CD14-positive monocyte (primary cell): ENCODE results near the gene DSP. TPM values are rescaled to one million over a fixed set of nuclear protein-coding genes. Genes with fewer than 3 reads are reported as not detected.
A peak's percentile ranks its signal among the peaks of the same experiment; 100 is the strongest.

Experiments
- DNase-seq, 3 donors: peaks; one replicate each; pipeline ENCODE4 v3.0.0-alpha.2; 2011 to 2022
- H2AFZ ChIP-seq: 2 replicates; pipeline ENCODE4 v1.6.0; 2012; ENCODE audit warnings: mild to moderate bottlenecking, low read depth, low read length, inconsistent platforms; ENCODE audit not compliant: insufficient read depth, poor library complexity, severe bottlenecking
- H3K27ac ChIP-seq, 2 donors: 1 replicate in 1 of 2; 2 replicates in 1 of 2; pipeline ENCODE4 v1.5.1; 2012 to 2013; ENCODE audit warnings: low read length in 2 of 2, control low read depth in 1 of 2, inconsistent platforms in 1 of 2, low read depth in 1 of 2, mild to moderate bottlenecking in 1 of 2
- H3K27me3 ChIP-seq, 2 donors: one replicate each; pipeline versions ENCODE4 v1.6.0 to v1.6.1; 2011 to 2013; ENCODE audit warnings: low read length in 2 of 2; ENCODE audit not compliant: control insufficient read depth in 2 of 2, insufficient read depth in 2 of 2
- H3K36me3 ChIP-seq, 2 donors: replicated peaks in 1 of 2; 1 replicate in 1 of 2; 2 replicates in 1 of 2; pipeline versions ENCODE4 v1.5.1 to v1.6.1; 2012 to 2013; ENCODE audit warnings: low read length in 2 of 2, control low read depth in 1 of 2, inconsistent platforms in 1 of 2, mild to moderate bottlenecking in 1 of 2; ENCODE audit not compliant: insufficient read depth in 2 of 2, control insufficient read depth in 1 of 2
- H3K4me1 ChIP-seq, 2 donors: 1 replicate in 1 of 2; 2 replicates in 1 of 2; pipeline versions ENCODE4 v1.5.1 to v1.6.1; 2012 to 2013; ENCODE audit warnings: low read length in 2 of 2, control low read depth in 1 of 2, inconsistent platforms in 1 of 2, mild to moderate bottlenecking in 1 of 2, moderate library complexity in 1 of 2; ENCODE audit not compliant: insufficient read depth in 2 of 2, control insufficient read depth in 1 of 2
- H3K4me2 ChIP-seq: replicated peaks from 2 replicates; pipeline ENCODE3; 2012; ENCODE audit warnings: low read length, moderate library complexity, mild to moderate bottlenecking; ENCODE audit not compliant: poor library complexity, severe bottlenecking; ENCODE audit errors: extremely low read depth
- H3K4me3 ChIP-seq, 3 experiments: fragments of 200-600 bp in 1 of 3; sonication (generic) in 1 of 3; replicated peaks in 1 of 3; 1 replicate in 2 of 3; 2 replicates in 1 of 3; pipeline ENCODE4 v1.5.1; 2011 to 2013; ENCODE audit warnings: low read length in 3 of 3, mild to moderate bottlenecking in 3 of 3, control low read depth in 2 of 3, low read depth in 2 of 3, inconsistent platforms in 1 of 3, moderate library complexity in 1 of 3
- H3K79me2 ChIP-seq: 2 replicates; pipeline ENCODE4 v1.6.0; 2012; ENCODE audit warnings: mild to moderate bottlenecking, control low read depth, inconsistent platforms, low read length, moderate library complexity; ENCODE audit not compliant: insufficient read depth
- H3K9ac ChIP-seq: 2 replicates; pipeline ENCODE4 v1.6.0; 2017; ENCODE audit warnings: low read length, mild to moderate bottlenecking; ENCODE audit not compliant: insufficient read depth, poor library complexity, severe bottlenecking
- H3K9me3 ChIP-seq, 2 donors: replicated peaks in 1 of 2; 1 replicate in 1 of 2; 2 replicates in 1 of 2; pipeline versions ENCODE4 v1.5.1 to v1.6.1; 2012 to 2013; ENCODE audit warnings: low read length in 2 of 2, control low read depth in 1 of 2; ENCODE audit not compliant: control insufficient read depth in 1 of 2, insufficient read depth in 1 of 2
- H4K20me1 ChIP-seq: 2 replicates; pipeline ENCODE4 v1.6.0; 2012; ENCODE audit warnings: mild to moderate bottlenecking, low read length, control low read depth, moderate library complexity; ENCODE audit not compliant: insufficient read depth
- H3K27ac Mint-ChIP-seq, 7 donors: one replicate each; pipeline ENCODE4 v1.8.0; 2020; ENCODE audit warnings: mild to moderate bottlenecking in 7 of 7, mixed read lengths in 7 of 7, moderate library complexity in 6 of 7, inconsistent platforms in 2 of 7
- H3K27me3 Mint-ChIP-seq, 3 donors: one replicate each; pipeline ENCODE4 v1.8.0; 2021 to 2022; ENCODE audit warnings: low read depth in 3 of 3, mild to moderate bottlenecking in 3 of 3, mixed read lengths in 3 of 3, moderate library complexity in 3 of 3, inconsistent platforms in 1 of 3
- H3K36me3 Mint-ChIP-seq, 2 donors: one replicate each; pipeline ENCODE4 v1.8.0; 2020; ENCODE audit warnings: mixed read lengths in 2 of 2, inconsistent platforms in 1 of 2, mild to moderate bottlenecking in 1 of 2
- H3K4me1 Mint-ChIP-seq: one replicate; pipeline ENCODE4 v1.8.0; 2020; ENCODE audit warnings: mild to moderate bottlenecking, mixed read lengths
- H3K4me3 Mint-ChIP-seq, 2 donors: one replicate each; pipeline ENCODE4 v1.8.0; 2020; ENCODE audit warnings: mild to moderate bottlenecking in 2 of 2, mixed read lengths in 2 of 2, moderate library complexity in 1 of 2
- H3K9me3 Mint-ChIP-seq, 7 donors: one replicate each; pipeline ENCODE4 v1.8.0; 2020 to 2022; ENCODE audit warnings: mixed read lengths in 7 of 7, mild to moderate bottlenecking in 6 of 7, moderate library complexity in 6 of 7, inconsistent platforms in 2 of 7
- CTCF ChIP-seq: fragments of 200-600 bp; IDR thresholded peaks from one replicate; pipeline ENCODE4 v1.8.0; 2022; ENCODE audit warnings: antibody characterized with exemption, mild to moderate bottlenecking
- WGBS: methylation state at CpG from one replicate; pipeline ENCODE4 v1.1.5; 2013; ENCODE audit warnings: missing lambda C conversion rate; ENCODE audit not compliant: insufficient coverage; 5-methylcytosine and 5-hydroxymethylcytosine counted together
- intact Hi-C, 2 donors: fragments of 100-400 bp; cut with micrococcal nuclease; formaldehyde crosslinking; loops; one replicate each; pipeline versions ENCODE4 v1.15.0 to v1.15.1; 2023
- polyA plus RNA-seq, 3 donors: library from polyadenylated mRNA; depleted of rRNA in 1 of 3; unstranded in 2 of 3; stranded (reverse) in 1 of 3; fragments of 300-500 nt in 2 of 3; fragments of >200 nt in 1 of 3; fragmentation: Illumina TruSeq in 2 of 3; gene quantifications; 1 replicate in 2 of 3; 2 replicates in 1 of 3; pipeline ENCODE4 v1.2.3, GENCODE V29; 2012 to 2021

DSP gene
- polyA plus RNA-seq, 3 donors, result not detected

DNA sequence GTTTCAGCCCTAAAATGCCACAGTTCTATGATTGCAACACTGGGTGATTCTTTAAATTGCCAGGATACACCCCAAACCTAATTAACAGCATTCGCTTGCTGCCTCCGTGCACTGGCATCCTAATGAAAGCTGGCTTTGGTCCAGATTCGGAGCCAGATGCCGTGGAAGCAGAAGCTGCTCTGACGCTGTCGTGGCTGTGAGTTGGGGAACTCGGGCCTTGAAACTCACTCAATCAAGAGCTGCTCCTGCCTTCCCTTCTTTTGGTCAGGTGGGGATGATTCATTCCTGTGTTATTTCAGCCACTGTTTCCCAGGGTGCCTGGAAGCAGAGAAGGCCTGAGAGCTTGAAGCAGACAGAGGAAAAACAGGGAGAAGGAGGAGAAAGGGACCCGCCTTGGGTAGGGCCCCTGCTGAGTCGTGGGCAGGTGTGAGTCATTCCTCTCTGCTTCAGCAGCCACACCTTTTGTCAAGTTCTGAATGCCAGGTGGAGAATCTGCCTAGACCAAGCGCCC lies 36.2 kb upstream of the DSP start:
- Mint-ChIP-seq H3K4me1 (peaks cover 11% of the 10 kb centered on the region), H3K27ac (peak overlapping the region in 2 of 7 donors; percentile 57 to 72), H3K36me3 (no peaks in the 10 kb centered on the region), H3K4me3 (no peak overlapping the region), H3K9me3 (peaks cover 0 to 3% (median 0%) of the 10 kb centered on the region in 7 donors), H3K27me3 (peaks cover 10 to 20% (median 12%) of the 10 kb centered on the region in 3 donors)
- Histone ChIP-seq H3K9ac (no peak overlapping the region), H3K4me2 (no peak overlapping the region), H3K4me1 (peaks cover 0 to 4% of the 10 kb centered on the region in 2 donors), H4K20me1 (no peaks in the 10 kb centered on the region), H3K9me3 (no peaks in the 10 kb centered on the region), H3K36me3 (no peaks in the 10 kb centered on the region), H3K79me2 (no peaks in the 10 kb centered on the region), H3K4me3 (no peak overlapping the region), H3K27ac (no peak overlapping the region), H2AFZ (no peak overlapping the region), H3K27me3 (no peaks in the 10 kb centered on the region)
- WGBS, result 24% methylated on average over 5 of the region's 10 CpGs
- no peak for TF ChIP-seq CTCF
- intact Hi-C loops, result no loop called here
- DNase-seq, result peak; percentile 15 to 74 (median 32)

DNA sequence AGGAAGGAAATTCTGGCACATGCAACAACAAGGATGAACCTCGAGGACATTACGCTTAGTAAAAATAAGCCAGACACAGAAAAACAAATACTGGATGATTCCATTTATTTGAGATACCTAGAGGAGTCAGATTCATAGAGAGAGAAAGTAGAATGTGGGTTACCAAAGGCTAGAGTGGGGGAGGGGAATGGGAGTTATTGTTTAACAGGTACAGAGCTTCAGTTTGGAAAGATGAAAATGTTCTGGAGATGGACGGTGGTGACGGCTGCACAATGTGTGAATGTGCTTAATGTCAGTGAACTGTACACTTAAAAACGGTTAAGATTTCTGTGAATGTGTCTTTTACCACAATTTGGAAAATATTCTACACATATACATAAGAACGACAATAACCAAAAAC lies 33.9 kb upstream of the DSP start:
- Histone ChIP-seq H3K27ac (no peak overlapping the region), H3K4me1 (peaks cover 0 to 4% of the 10 kb centered on the region in 2 donors), H3K36me3 (no peaks in the 10 kb centered on the region), H3K79me2 (no peaks in the 10 kb centered on the region), H4K20me1 (no peaks in the 10 kb centered on the region), H2AFZ (no peak overlapping the region), H3K9ac (no peak overlapping the region), H3K9me3 (no peaks in the 10 kb centered on the region), H3K4me3 (no peak overlapping the region), H3K4me2 (no peak overlapping the region), H3K27me3 (no peaks in the 10 kb centered on the region)
- DNase-seq, result no peak
- TF ChIP-seq CTCF, result no peak
- Mint-ChIP-seq H3K36me3 (no peaks in the 10 kb centered on the region), H3K4me3 (no peak overlapping the region), H3K9me3 (peaks cover 0 to 3% (median 0%) of the 10 kb centered on the region in 7 donors), H3K4me1 (peaks cover 11% of the 10 kb centered on the region), H3K27me3 (peaks cover 16 to 21% (median 19%) of the 10 kb centered on the region in 3 donors), H3K27ac (no peak overlapping the region)
- 80% methylated on average over 1 of the region's 6 CpGs for WGBS
- intact Hi-C loops, result no loop called here
